Calu3 (cell line): ENCODE measurements around the gene FGFBP2. TPM values are rescaled to one million over a fixed set of nuclear protein-coding genes. Genes with fewer than 3 reads are reported as not detected.

Source experiments
- BruUV-seq: library from RNA; stranded (reverse); fragments of 400-500 nt; replicated peaks from 2 replicates; lab custom pipeline; 2021; lab: Mats Ljungman, UMichigan
- CTCF ChIA-PET: fragments of 300-600 bp; sonication (Branson Sonifier 250); formaldehyde crosslinking; loops from one replicate; lab custom pipeline; 2022; ENCODE audit warnings: antibody characterized with exemption; lab: Charles Lee
- DNase-seq: peaks from one replicate; pipeline ENCODE4 v3.0.0; 2022
- H3K27ac Mint-ChIP-seq: one replicate; pipeline ENCODE4 v1.8.0; 2022; ENCODE audit warnings: mixed read lengths; ENCODE audit not compliant: unreplicated experiment
- H3K27me3 Mint-ChIP-seq: one replicate; pipeline ENCODE4 v1.8.0; 2022; ENCODE audit warnings: mixed read lengths; ENCODE audit not compliant: unreplicated experiment
- H3K36me3 Mint-ChIP-seq: one replicate; pipeline ENCODE4 v1.8.0; 2022; ENCODE audit warnings: mild to moderate bottlenecking, moderate library complexity, mixed read lengths; ENCODE audit not compliant: insufficient read depth, unreplicated experiment
- H3K4me1 Mint-ChIP-seq: one replicate; pipeline ENCODE4 v1.8.0; 2022; ENCODE audit warnings: mild to moderate bottlenecking, low read depth, mixed read lengths; ENCODE audit not compliant: unreplicated experiment
- H3K4me3 Mint-ChIP-seq: one replicate; pipeline ENCODE4 v1.8.0; 2022; ENCODE audit warnings: mild to moderate bottlenecking, low read depth, moderate library complexity, mixed read lengths; ENCODE audit not compliant: unreplicated experiment
- H3K9me3 Mint-ChIP-seq: one replicate; pipeline ENCODE4 v1.8.0; 2022; ENCODE audit warnings: low read depth, mixed read lengths; ENCODE audit not compliant: unreplicated experiment
- CTCF ChIP-seq: fragments of 200-600 bp; IDR thresholded peaks from one replicate; pipeline ENCODE4 v1.8.0; 2022; ENCODE audit warnings: antibody characterized with exemption; ENCODE audit not compliant: unreplicated experiment
- intact Hi-C: fragments of 100-400 bp; cut with micrococcal nuclease; formaldehyde crosslinking; loops from one replicate; pipeline ENCODE4 v1.10.0; 2022; ENCODE audit not compliant: unreplicated experiment
- total RNA-seq: library from RNA; stranded (reverse); gene quantifications from 2 replicates; pipeline ENCODE4 v1.2.3, GENCODE V29; 2022

The FGFBP2 gene
- total RNA-seq, 1 experiment from 2014 or later: not detected

- no peak for TF ChIP-seq CTCF
- CTCF ChIA-PET: no interaction called here
- intact Hi-C loops: no loop called here
- no peaks in the 10 kb centered on the region for H3K36me3 Mint-ChIP-seq
- no peak overlapping the region for H3K4me3 Mint-ChIP-seq
- peaks cover 9% of the 10 kb centered on the region for H3K4me1 Mint-ChIP-seq
- H3K27me3 Mint-ChIP-seq: no peaks in the 10 kb centered on the region
- no TSS peak for BruUV-seq
- H3K27ac Mint-ChIP-seq: no peak overlapping the region
- DNase-seq: no peak
- peaks cover 3% of the 10 kb centered on the region for H3K9me3 Mint-ChIP-seq
These were observed 4.4 kb downstream of the FGFBP2 start for GRCh38 chr4:15958562-15958961.

GRCh38 chr4:15956179-15956850 is 6.7 kb downstream of the FGFBP2 start:
- peak; percentile 56 for TF ChIP-seq CTCF
- Mint-ChIP-seq H3K36me3 (no peaks in the 10 kb centered on the region), H3K9me3 (peaks cover 3% of the 10 kb centered on the region), H3K4me3 (no peak overlapping the region), H3K4me1 (peaks cover 18% of the 10 kb centered on the region), H3K27ac (no peak overlapping the region), H3K27me3 (no peaks in the 10 kb centered on the region)
- intact Hi-C loops: loop anchor here (1.0 to 2.0 kb wide), 5 partner anchors 44 to 477 kb away; no protein-coding TSS in a partner anchor
- BruUV-seq: no TSS peak
- CTCF ChIA-PET: interaction anchor here (0.7 to 1.8 kb wide), 12 partner anchors 35 to 477 kb away, joined by 3 to 79 read pairs (median 6); partner anchors contain the start of gene FAM200B
- DNase-seq: peak; percentile 85

- peaks cover 18% of the 10 kb centered on the region for H3K4me1 Mint-ChIP-seq
- intact Hi-C loops: loop anchor here (1.0 to 2.0 kb wide), 5 partner anchors 45 to 476 kb away; no protein-coding TSS in a partner anchor
- no peak for TF ChIP-seq CTCF
- no peaks in the 10 kb centered on the region for H3K27me3 Mint-ChIP-seq
- H3K27ac Mint-ChIP-seq: no peak overlapping the region
- DNase-seq: peak; percentile 13
- no TSS peak for BruUV-seq
- peaks cover 3% of the 10 kb centered on the region for H3K9me3 Mint-ChIP-seq
- no peaks in the 10 kb centered on the region for H3K36me3 Mint-ChIP-seq
- H3K4me3 Mint-ChIP-seq: no peak overlapping the region
- CTCF ChIA-PET: interaction anchor here (0.7 to 1.8 kb wide), 12 partner anchors 34 to 476 kb away, joined by 3 to 79 read pairs (median 6); partner anchors contain the start of gene FAM200B
These were observed 7.3 kb downstream of the FGFBP2 start for GRCh38 chr4:15955670-15956069.

GRCh38 chr4:15953625-15954024 is 9.3 kb downstream of the FGFBP2 start:
- Mint-ChIP-seq H3K36me3 (no peaks in the 10 kb centered on the region), H3K9me3 (peaks cover 3% of the 10 kb centered on the region), H3K4me1 (peaks cover 18% of the 10 kb centered on the region), H3K27ac (no peak overlapping the region), H3K27me3 (no peaks in the 10 kb centered on the region), H3K4me3 (no peak overlapping the region)
- no TSS peak for BruUV-seq
- TF ChIP-seq CTCF: no peak
- CTCF ChIA-PET: interaction anchor here (1.3 to 1.5 kb wide), 2 partner anchors 71 to 148 kb away, joined by 3 to 7 read pairs; no protein-coding TSS in a partner anchor
- intact Hi-C loops: no loop called here
- DNase-seq: no peak
